Right cardiac atrium (tissue), 5 donors: ENCODE results near the gene TLL2. TPM values are rescaled to one million over a fixed set of nuclear protein-coding genes. Genes with fewer than 3 reads are reported as not detected.
"Not testable (repeated sequence)": the region's sequence is repeated elsewhere in the genome, so short reads cannot be mapped to it uniquely, and the experiment has no call there.

ENCODE experiments used
- ATAC-seq, 2 donors: fragments of 200-7000 bp; cut with Tn5 transposase; one replicate each; pipeline versions ENCODE4 v1.8.0 to v1.9.1; 2020; ENCODE audit warnings: moderate library complexity in 2 of 2, mild to moderate bottlenecking in 1 of 2
- DNase-seq, 3 donors: peaks; one replicate each; pipeline ENCODE4 v3.0.0-alpha.2; 2020
- H3K27ac ChIP-seq: one replicate; pipeline ENCODE4 v1.5.1; 2013; ENCODE audit warnings: mild to moderate bottlenecking, low read length, control low read depth, moderate library complexity
- H3K27me3 ChIP-seq: one replicate; pipeline ENCODE4 v1.6.1; 2013; ENCODE audit not compliant: control insufficient read depth, insufficient read depth
- H3K4me1 ChIP-seq: one replicate; pipeline ENCODE4 v1.6.1; 2013; ENCODE audit warnings: low read length; ENCODE audit not compliant: control insufficient read depth, insufficient read depth
- H3K4me3 ChIP-seq: one replicate; pipeline ENCODE4 v1.5.1; 2013; ENCODE audit warnings: low read length, control low read depth
- H3K9me3 ChIP-seq: one replicate; pipeline ENCODE4 v1.6.1; 2013; ENCODE audit warnings: low read length; ENCODE audit not compliant: control insufficient read depth
- WGBS: extraction: QIAGEN DNeasy Blood & Tissue Kit; methylation state at CpG from one replicate; pipeline ENCODE4 v1.1.7; 2013; 5-methylcytosine and 5-hydroxymethylcytosine counted together
- intact Hi-C, 4 donors: fragments of 100-400 bp; cut with DNase I; formaldehyde crosslinking; loops; one replicate each; pipeline versions ENCODE4 v1.11.0 to v1.14.0; 2022 to 2023
- long read RNA-seq, 4 donors: library from polyadenylated mRNA; unstranded; transcript quantifications; one replicate each; pipeline ENCODE4 v2.0.0, GENCODE V29; 2020 to 2021
- polyA plus RNA-seq: library from polyadenylated mRNA; stranded (reverse); fragments of 200-250 nt; gene quantifications from one replicate; pipeline ENCODE4 v1.2.3, GENCODE V29; 2013
- total RNA-seq, 4 donors: library from RNA; stranded (reverse); fragmentation: NEBNext Ultra II Directional; extraction: Animal tissue kit (Norgen Biotek cat#: 25700); gene quantifications; one replicate each; pipeline ENCODE4 v1.2.1, GENCODE V29; 2021
- donor health status: healthy with polysubstance abuse.
- donor health status: DM: no; HTN: yes; CAD: no.
- donor health status: DM: no; HTN: no; CAD: no.
- donor health status: DM: no; HTN: yes; CAD: no; lungs with severe emphysema.
- donor health status: DM: yes; HTN: yes; CAD: no.

TLL2 gene
- total RNA-seq (1 to 10 TPM; 1.4 to 5.2 (median 2.6) TPM), polyA plus RNA-seq (1.9 TPM)
- long read RNA-seq, donor 1, partial matches to known transcripts: 11 of 15 reads
- long read RNA-seq, donor 1, other reads (novel, unspliced or antisense): 4 of 15 reads
- long read RNA-seq, donor 2, partial matches to known transcripts: 3 of 5 reads
- long read RNA-seq, donor 2, other reads (novel, unspliced or antisense): 2 of 5 reads
- long read RNA-seq, donor 3, partial matches to known transcripts: 11 of 12 reads
- long read RNA-seq, donor 3, other reads (novel, unspliced or antisense): 1 of 12 reads
- long read RNA-seq, donor 4, partial matches to known transcripts: 1 of 1 reads
- long read RNA-seq, donor 4, other reads (novel, unspliced or antisense): 0 of 1 reads

DNA sequence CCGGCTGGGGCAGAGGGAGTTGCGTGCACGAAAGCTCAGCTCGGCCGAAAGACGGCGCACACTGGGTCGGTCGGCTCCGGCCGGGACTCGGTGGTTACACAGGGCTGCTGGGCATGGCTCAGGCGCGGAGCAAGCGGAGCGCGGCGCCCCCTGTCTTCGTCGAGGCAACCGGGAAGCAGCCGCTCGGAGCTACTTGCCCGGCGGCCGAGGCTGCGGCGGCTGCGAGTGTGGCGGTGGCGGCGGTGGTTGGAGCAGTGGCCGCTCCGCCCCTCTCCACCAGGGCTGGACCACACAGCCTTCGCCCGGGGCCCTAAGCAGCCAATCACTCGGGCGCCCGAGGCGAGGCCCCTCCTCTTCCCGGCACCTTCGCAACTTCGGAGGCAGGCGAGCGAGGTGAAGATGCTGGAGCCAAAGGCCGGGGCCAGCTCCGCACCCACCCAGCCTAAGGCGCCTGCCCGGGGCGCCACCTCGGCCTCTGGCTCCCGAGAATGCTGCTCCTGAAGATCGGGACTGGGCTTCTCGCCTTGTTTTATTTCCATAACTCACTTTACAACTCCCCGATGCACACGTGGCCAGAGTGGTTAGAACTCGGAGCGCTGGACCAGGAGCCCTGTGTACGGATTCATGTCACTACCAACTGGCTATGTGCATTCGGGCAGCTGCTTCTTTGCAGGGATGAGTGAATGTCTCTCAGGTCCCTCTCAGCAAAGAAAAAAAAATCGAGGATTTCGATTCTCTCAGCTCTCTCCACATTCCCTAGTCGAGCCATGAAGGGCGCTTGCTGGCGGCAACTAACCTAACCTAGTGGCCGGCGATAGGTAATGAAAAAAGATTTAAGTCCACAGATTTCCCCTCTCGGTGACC lies at the start of gene TLL2:
Gene TLL2 (minus strand): TSS at position 229 of the 864 bp plus-strand sequence. CDS start 241 bp downstream, outside the sequence.
- Histone ChIP-seq H3K4me1 (peaks cover 4% of the 10 kb centered on the region), H3K27ac (no peak within 1 kb of the TSS), H3K4me3 (peak within 1 kb of the TSS; percentile 54), H3K9me3 (no peaks in the 10 kb centered on the region), H3K27me3 (no peaks in the 10 kb centered on the region)
- ATAC-seq (peak; percentile 98), DNase-seq (peak; percentile 90 to 96 (median 95))
- intact Hi-C loops: loop anchor here (2.0 to 5.0 kb wide), 3 partner anchors 117 to 122 kb away; no protein-coding TSS in a partner anchor
- WGBS: 2% methylated on average over 68 of the region's 68 CpGs

DNA sequence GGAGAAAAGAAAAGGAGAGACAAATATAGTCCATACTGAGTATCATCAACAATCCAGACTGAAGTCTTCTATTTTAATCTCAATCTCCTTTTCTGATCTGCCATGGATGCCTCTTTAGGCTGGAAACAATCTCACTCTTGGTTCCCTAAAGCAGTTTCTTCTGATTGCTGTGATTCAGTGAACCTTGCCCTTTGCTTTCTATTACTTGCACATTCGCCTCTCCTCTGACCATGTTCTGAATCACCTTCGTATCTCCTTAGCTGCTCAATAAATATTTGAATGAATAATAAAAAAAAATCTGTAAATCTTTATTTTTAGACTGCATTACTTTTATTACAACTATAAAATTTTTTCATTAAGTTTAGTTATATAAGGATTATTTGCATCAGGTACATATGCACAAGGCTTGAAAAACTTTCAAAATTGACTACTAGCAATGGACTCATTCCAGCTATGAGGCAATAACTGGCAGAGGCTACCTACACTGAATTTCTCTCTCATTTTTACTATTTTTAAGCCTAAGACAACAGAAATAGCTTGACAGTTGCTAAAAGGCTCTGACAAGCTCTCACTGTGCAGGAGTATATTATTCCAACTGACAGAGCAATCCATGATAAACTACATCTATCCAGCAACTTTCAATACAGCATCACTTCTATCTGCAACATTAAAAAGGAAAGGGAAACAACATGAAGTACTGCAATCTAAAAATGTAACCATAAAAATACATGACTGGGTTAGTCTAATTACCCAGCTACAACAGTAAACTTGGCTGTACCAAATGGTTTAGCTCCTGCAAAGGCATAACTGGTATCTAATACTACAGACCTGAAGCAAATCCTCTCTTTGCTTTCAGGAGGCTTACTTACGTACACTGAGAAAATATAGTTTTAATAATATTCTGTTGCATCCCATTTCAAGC lies 47.5 kb upstream of the TLL2 start:
- ATAC-seq (no peak), DNase-seq (no peak)
- Histone ChIP-seq H3K4me3 (no peak overlapping the region), H3K27ac (no peak overlapping the region), H3K4me1 (no peaks in the 10 kb centered on the region), H3K9me3 (no peaks in the 10 kb centered on the region), H3K27me3 (no peaks in the 10 kb centered on the region)
- intact Hi-C loops: no loop called here
- 95% methylated on average over 3 of the region's 3 CpGs for WGBS

DNA sequence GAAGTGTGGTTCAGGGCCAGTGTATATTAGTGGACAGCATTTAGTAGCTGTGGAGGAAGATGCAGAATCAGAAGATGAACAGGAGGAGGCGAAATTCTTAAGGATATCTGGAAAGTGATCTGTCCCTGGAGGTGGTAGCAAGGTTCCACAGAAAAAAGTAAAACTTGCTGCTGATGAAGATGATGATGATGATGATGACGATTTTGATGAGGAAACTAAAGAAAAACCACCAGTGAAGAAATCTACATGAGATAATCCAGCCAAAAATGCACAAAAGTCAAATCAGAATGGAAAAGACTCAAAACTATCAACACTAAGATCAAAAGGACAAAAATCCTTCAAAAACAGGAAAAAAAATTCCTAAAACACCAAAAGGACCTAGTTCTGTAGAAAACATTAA lies 46.8 kb upstream of the TLL2 start:
- no peaks in the 10 kb centered on the region for H3K9me3 ChIP-seq
- no peaks in the 10 kb centered on the region for H3K4me1 ChIP-seq
- H3K4me3 ChIP-seq: no peak overlapping the region
- 93% methylated on average over 2 of the region's 2 CpGs for WGBS
- intact Hi-C loops: no loop called here
- DNase-seq: no peak
- no peak overlapping the region for H3K27ac ChIP-seq
- no peak for ATAC-seq
- no peaks in the 10 kb centered on the region for H3K27me3 ChIP-seq

DNA sequence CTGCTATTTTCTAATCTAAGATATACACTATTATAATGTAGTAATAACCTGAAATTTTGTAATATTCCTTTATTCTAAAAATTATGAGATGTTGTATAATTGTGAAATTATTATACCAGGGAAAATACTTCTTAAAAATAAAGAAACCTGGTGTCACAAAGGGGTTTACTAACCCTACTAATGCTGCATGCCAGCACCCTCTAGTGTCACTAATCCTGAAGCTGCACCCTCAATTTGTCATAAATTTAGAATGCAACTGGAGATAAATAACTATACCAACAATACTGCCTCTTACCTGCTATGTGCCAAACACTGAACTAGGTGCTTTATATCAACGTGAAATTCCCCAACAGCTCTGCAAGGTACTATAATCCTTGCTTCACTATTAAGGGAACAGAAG lies 42.3 kb upstream of the TLL2 start:
- H3K27ac ChIP-seq: no peak overlapping the region
- H3K27me3 ChIP-seq: no peaks in the 10 kb centered on the region
- no peak for ATAC-seq
- intact Hi-C loops: no loop called here
- no peak for DNase-seq
- no peaks in the 10 kb centered on the region for H3K9me3 ChIP-seq
- H3K4me1 ChIP-seq: no peaks in the 10 kb centered on the region
- 75% methylated on average over 1 of the region's 1 CpG for WGBS
- no peak overlapping the region for H3K4me3 ChIP-seq

DNA sequence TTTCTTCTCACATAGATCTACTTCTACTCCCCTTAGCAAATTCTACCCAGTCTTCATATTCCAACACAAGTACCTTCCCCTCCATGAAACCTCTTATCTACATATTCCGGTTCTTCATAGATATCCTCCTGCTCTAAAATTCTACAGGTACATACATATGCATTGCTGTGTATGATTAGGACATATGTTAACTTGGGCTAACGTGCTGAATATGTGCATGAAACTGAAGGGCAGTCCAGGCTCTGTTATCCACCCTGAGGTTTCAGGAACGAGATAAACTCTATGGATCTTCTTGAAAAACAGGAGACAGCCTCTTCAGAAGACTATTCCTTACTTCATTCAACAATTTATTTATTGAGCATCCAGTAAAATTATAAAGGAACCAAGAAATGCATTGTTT lies 41.6 kb upstream of the TLL2 start:
- intact Hi-C loops: no loop called here
- Histone ChIP-seq H3K27ac (no peak overlapping the region), H3K9me3 (no peaks in the 10 kb centered on the region), H3K4me3 (no peak overlapping the region), H3K27me3 (no peaks in the 10 kb centered on the region), H3K4me1 (no peaks in the 10 kb centered on the region)
- DNase-seq: no peak
- WGBS: 88% methylated on average over 3 of the region's 3 CpGs
- ATAC-seq: no peak

DNA sequence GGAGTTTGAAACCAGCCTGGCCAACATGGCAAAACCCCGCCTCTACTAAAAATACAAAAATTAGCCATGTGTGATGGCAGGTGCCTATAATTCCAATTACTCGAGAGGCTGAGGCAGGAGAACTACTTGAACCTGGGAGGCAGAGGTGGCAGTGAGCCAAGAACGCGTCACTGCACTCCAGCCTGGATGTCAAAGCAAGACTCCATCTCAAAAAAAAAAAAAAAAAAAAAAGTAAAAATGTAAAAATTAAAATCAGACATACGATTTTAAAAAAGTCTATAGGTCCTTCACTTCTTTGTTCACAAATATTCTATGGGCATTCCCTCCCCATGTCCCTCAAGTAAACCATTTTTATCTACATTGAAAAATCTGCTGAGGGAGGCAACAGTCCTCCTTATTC lies 34.9 kb upstream of the TLL2 start:
- DNase-seq (peak; percentile 38 to 72 (median 71)), ATAC-seq (no peak)
- intact Hi-C loops: no loop called here
- Histone ChIP-seq H3K4me3 (no peak overlapping the region), H3K27me3 (no peaks in the 10 kb centered on the region), H3K4me1 (no peaks in the 10 kb centered on the region), H3K9me3 (no peaks in the 10 kb centered on the region), H3K27ac (no peak overlapping the region)
- 70% methylated on average over 5 of the region's 5 CpGs for WGBS

DNA sequence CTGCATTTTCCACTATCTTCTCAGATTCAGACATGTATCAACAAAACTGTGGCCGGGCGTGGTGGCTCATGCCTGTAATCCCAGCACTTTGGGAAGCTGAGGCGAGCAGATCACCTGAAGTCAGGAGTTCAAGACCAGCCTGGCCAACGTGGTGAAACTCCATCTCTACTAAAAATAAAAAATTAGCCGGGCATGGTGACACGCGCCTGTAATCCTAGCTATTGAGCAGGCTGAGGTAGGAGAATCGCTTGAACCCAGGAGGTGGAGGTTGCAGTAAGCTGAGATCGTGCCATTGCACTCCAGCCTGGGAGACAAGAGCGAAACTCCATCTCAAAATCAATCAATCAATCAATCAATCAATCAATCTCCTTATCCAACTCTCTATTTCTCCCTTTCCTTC lies 31.8 kb upstream of the TLL2 start:
- H3K27me3 ChIP-seq, DNase-seq, ATAC-seq, H3K4me1 ChIP-seq, H3K9me3 ChIP-seq, H3K27ac ChIP-seq, intact Hi-C loops, H3K4me3 ChIP-seq: not testable (repeated sequence)
- 95% methylated on average over 10 of the region's 10 CpGs for WGBS

DNA sequence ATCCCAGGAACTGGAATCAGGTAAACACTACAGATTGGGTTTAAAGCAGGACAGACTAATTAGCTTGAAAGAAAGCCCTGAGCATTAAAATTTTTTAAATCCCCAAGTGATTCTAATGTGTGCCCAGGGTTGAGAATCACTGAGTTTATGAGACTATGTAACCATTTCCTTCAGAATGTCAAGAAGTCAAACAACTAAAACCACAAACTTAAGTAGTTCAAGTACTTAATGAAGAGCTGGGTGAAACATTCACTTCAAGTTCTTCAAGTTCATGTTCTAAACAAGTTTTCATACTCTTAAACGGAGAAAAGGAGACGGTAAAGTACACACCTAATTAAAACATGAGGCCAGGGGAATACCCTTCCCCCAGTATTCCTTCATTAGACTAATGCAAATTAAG lies 28.2 kb upstream of the TLL2 start:
- H3K4me3 ChIP-seq: no peak overlapping the region
- H3K27ac ChIP-seq: no peak overlapping the region
- H3K27me3 ChIP-seq: no peaks in the 10 kb centered on the region
- WGBS: 97% methylated on average over 2 of the region's 2 CpGs
- no peaks in the 10 kb centered on the region for H3K4me1 ChIP-seq
- ATAC-seq: no peak
- H3K9me3 ChIP-seq: no peaks in the 10 kb centered on the region
- intact Hi-C loops: no loop called here
- no peak for DNase-seq

DNA sequence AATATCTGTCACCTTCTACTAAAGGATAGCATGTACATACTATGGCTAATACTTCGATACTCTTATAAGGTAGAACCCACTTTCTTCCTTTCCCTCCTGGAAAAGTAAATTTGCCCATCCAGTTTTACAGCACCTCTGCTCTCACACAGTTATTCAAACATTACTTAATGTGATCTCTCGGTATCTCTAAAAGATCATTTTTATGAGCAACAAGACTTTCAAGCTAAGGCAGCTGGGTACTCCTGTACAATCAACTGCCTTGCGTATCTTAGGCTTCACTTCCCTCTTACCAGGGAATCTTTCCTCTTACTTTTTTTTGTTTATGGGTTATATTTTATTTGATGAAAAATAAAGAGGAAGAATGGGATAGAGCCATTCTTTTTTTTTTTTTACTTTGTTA lies 26.5 kb upstream of the TLL2 start:
- no peak for ATAC-seq
- intact Hi-C loops: no loop called here

DNA sequence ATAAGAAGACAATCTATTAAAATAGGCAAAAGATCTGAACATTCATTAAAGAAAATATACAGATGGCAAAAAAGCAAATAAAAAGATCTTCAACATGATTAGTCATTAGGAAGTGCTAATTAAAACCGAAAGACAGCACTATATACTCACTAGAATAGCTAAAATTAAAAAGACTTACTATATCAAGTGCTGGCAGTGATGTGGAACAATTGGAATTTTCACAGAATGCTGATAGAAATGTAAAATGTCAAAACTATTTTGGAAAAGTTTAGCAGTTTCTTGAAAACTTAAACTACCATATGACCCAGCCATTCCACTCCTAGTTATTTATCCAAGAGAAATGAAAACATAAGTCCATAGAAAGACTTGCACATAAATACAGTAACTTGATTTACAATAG lies 25.0 kb upstream of the TLL2 start:
- no peak for ATAC-seq
- H3K4me3 ChIP-seq: no peak overlapping the region
- intact Hi-C loops: loop anchor here in 1 of 4 donors (10.0 kb wide), 1 partner anchor 374 kb away; no protein-coding TSS in a partner anchor

More for the DNA sequence above, 26.5 kb upstream of the TLL2 start:
- 96% methylated on average over 3 of the region's 3 CpGs for WGBS
- Histone ChIP-seq H3K27me3 (no peaks in the 10 kb centered on the region), H3K27ac (no peak overlapping the region), H3K9me3 (no peaks in the 10 kb centered on the region), H3K4me1 (no peaks in the 10 kb centered on the region), H3K4me3 (no peak overlapping the region)
- no peak for DNase-seq

More for the DNA sequence above, 25.0 kb upstream of the TLL2 start:
- DNase-seq: no peak
- no peaks in the 10 kb centered on the region for H3K4me1 ChIP-seq
- no peaks in the 10 kb centered on the region for H3K27me3 ChIP-seq
- no peaks in the 10 kb centered on the region for H3K9me3 ChIP-seq
- no peak overlapping the region for H3K27ac ChIP-seq
- WGBS: 98% methylated on average over 1 of the region's 1 CpG
